DMS114 treated with DMSO at 0.1 percent for 48 hours (cell line): ENCODE results near the gene SLC5A12.

ENCODE experiments used
- DNase-seq: peaks from one replicate; lab custom pipeline; 2025; ENCODE audit not compliant: unreplicated experiment; lab: John Stamatoyannopoulos, UW

The SLC5A12 gene, protein sequence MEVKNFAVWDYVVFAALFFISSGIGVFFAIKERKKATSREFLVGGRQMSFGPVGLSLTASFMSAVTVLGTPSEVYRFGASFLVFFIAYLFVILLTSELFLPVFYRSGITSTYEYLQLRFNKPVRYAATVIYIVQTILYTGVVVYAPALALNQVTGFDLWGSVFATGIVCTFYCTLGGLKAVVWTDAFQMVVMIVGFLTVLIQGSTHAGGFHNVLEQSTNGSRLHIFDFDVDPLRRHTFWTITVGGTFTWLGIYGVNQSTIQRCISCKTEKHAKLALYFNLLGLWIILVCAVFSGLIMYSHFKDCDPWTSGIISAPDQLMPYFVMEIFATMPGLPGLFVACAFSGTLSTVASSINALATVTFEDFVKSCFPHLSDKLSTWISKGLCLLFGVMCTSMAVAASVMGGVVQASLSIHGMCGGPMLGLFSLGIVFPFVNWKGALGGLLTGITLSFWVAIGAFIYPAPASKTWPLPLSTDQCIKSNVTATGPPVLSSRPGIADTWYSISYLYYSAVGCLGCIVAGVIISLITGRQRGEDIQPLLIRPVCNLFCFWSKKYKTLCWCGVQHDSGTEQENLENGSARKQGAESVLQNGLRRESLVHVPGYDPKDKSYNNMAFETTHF

DNA sequence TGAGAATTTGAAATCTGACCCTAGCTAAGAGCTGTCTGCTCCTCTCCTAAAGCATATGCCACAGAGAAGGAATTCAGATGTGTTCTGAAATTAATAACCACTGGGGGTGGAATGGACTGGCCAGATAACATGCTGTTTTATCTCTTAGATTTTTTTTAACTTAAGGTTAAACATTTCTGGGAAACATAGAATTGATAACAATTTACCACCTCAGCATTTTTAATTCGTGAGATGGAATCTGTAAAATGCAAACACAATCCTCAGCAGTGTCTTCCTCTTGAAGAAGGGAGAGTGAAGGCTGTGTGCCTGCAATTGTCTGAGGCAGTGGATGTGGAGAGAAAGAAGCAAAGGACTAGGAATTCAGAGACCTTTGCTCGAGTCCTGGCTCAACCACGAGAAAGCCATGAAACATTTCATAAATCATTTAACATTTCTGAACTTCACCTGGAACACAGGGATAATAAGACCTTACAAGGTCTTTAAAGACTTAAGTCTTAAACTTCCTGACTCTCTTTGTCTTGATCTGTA lies at the start of gene SLC5A12:
SLC5A12 (minus strand) TSS at position 113 of the 528 bp plus-strand sequence. CDS start 346 bp downstream, outside the sequence.
- DNase-seq, result no peak

DNA sequence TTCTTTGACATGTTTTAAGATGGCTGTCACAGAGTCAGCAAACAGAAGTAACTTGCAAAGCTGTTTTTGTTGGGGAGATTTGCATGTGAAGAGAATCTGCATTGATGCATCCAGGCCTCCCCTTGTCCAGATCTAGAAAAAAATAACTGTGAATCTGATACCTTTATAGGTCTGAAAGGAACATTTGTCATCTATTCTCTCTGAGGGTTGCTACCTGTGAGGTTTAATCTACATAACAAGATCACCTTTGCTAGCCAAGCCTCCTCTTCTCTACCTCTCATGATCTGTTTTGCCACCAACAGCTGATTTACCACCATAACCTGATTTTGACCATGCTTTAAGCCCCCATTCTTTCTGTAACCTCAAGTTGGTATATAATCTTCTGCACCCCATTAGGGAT lies 47.2 kb upstream of the SLC5A12 start:
- no peak for DNase-seq

DNA sequence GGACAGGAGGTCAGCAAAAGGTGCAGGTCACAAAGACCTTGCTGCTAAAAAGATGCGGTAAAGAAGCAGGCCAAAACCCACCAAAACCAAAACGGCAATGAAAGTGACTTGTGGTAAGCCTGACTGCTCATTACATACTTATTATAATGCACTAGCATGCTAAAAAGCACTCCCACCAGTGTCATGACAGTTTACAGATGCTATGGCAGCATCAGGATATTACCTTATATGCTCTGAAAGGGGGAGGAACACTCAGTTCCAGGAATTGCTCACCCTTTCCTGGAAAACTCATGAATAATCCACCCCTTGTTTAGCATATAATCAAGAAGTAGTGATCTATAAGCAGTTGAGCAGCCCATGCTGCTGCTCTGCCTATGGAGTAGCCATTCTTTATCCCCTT lies 45.2 kb upstream of the SLC5A12 start:
- DNase-seq, result no peak

DNA sequence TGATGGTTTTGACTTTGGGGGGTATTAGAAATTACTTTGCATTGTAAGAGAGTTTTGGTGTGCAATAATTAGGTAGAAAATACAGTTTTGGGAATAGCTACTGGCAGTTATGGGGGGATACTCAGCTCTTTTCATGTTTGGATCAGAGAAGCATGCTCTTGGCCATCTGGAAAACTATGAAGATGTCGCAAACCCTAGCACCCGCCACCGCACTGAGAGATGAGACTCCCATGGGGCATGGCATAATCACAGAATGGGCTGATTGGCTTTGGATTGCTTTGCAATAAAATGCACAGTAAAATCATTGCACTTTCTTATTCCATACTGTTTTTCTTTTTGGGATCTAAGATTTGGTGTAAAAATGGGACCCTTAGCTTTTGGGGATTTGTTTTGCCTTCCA lies 43.5 kb upstream of the SLC5A12 start:
- no peak for DNase-seq

DNA sequence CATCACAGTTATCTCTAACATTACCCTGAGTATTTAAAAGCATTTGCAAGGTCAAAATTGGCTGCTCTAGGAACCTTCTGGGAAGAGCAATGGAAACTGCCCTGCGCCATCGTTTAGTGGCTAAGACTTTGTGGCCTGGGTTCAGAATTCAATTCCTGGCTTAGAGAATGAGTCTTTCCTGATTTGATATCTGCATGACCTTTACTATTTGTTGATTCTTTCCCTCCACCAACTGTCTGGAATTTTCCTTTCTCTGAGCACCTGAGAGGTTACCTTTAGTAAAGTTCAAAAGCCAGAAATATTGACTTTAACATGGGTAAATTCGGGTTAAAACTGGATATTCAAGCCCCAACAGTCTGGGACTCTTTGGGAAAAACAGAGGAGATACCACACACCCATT lies 43.0 kb upstream of the SLC5A12 start:
- no peak for DNase-seq

DNA sequence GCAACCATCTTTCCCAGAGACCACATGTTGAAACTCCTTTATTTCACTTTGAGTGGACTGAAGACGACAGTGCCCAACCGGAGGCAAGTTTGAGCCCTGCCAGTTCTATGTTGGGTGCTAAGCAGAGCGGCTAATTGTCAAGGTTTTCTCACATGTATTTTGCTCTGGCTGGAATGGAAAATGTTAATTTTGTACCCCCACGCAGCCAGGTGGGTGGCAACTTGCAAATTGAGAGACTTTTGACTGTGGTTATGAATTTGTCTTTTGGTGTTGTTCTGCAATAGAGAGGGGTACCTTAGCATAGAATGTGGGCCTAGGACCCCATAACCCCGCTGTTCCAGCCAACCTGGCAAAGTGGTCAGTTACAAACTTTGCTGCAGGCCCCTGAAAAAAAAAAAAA lies 42.5 kb upstream of the SLC5A12 start:
- DNase-seq, result no peak

DNA sequence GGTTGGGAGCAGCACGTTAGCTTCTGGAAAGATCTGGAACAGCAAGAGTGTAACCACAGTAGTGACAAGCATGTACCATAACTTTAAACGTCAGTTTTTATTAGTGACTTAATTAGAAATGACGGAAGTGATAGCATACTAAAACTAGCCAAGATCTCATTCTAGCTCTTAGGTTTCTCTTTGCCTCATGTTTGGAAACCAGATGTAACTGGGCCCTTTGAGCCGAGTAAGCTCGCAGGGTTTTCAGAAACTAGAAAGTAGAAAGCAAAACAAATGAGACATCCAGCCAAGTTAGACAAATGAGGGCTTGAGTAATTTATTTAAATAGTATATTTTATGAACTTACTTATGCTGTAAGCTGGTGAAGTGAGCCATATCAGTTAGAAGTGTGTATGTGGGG lies 40.2 kb upstream of the SLC5A12 start:
- DNase-seq, result no peak

DNA sequence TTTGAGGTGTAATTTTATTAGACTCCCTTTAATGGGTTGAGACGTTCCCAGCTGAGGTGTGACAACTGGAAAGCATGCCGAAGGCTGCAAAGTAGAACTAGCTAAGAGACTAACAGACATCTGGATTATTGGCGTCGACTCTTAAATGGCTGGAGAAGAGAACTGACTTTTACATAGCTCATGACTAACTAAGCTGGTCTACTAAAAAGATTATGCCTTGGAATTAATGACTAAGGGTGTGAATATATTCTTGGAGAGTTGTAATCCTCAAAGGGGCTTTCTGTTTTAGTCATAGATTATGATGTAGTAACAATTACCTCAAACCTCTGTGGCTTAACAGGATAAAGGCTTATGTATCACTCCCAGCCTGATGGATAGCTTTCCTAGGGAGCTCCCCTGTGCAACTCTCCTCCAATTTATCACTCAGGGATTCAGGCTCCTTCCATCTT lies 39.5 kb upstream of the SLC5A12 start:
- DNase-seq, result no peak

DNA sequence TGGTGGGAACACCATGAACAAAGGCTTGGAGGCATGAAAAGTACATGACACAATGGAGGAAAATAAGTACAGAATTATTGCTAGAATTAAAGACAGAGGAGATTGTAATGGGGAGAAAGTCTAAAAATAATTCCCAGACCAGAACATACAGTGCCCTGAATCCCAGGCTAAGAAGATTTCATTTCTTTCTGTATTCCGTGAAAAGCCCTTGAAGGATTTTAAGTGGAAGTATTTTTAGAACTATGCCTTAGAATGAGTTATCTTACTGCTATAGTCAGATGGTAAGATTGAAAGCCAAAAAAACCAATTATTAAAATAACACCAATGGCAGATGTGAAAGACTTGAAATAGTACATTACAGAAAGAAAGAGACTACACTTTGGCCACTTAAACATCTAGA lies 36.1 kb upstream of the SLC5A12 start:
- no peak for DNase-seq

DNA sequence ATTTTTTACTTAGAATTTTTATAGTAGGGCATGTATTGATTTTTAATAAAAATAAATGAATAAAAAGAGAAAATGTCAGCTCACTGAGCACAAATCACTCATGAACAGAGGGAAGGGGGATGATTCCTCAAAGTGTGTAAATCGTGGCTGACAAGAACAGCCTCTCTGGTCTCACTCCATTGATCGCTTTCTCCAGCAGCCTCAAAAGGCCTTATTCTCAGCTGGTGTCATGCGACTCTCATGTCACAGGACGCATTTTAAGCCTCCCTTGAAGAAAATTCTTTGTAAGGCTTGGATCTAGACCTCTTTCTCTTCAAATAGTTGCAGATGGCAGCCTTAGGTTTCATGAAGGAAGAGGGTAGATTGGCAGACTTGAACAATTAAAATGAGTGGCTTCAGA lies 33.9 kb upstream of the SLC5A12 start:
- no peak for DNase-seq

DNA sequence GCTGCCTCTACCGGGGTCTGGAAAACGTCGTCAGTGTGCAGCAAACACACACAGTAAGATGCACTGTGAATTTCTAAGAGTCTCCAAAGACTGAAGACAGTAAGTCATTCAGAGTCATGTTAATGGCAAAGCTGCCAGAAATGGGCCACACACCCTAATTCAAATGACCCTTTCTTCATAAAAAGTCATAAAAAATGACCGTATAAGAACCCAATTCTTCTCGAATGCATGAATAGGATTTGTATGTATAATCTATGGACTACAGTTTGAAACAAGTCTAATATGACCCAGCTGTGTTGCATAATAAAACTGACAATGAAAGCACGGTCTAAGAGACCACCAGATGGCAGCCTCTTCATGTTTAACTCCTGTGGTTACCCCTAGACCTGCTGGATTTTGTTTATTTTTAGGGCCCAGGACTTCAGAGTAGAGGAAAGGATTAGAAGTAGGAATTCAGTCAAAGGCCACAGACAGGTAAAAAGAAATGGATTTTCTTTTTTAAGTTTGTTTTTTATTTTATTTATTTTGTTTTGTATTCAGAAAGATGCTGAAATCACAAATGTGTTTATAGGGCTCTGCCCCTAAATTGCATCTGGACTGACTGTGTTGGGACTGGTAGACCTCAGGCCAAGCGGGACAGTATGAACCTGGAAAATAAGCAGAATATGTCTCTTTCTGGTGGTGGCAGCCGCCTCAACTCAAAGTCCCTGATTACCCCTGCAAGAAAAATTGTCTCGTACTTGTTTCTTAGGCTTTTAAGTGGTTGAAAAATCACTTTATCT lies 32.1 kb upstream of the SLC5A12 start:
- peak; percentile 40 for DNase-seq

DNA sequence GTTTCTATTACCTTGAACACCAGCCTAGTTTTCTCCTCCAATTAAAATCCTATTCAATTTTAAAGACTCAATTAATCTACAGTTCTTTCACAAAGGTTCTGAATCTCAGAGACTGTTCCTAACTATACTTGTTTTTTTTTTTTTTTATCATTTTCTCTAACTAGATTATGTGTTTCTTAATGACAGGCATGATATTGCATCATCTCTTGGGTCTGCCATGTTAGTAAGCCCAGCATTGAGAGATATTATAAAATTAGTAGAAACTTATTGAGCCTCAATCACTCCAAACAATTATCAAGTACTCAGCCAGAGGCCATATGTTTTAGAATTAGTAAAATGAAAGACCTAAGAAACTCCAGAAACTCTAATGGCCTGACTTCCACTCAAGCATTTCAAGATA lies 28.1 kb upstream of the SLC5A12 start:
- no peak for DNase-seq

DNA sequence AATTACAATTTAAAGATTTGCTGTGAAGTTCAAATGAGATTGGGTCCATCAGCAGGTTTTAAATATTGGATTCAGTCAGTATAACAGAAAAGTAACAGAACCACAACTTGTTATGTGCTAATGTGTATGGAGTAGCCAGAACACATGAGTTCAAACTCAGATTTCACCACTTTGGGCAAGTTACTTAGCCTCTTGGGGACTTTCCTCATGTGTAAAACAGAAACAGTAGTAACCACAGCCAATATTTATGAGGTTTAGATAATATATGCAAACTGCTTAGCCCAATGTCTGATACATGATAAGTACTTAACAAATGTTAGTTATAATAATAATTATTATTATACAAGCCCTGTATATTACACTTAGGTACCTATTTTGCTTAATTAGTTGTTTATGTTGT lies 21.8 kb upstream of the SLC5A12 start:
- no peak for DNase-seq

DNA sequence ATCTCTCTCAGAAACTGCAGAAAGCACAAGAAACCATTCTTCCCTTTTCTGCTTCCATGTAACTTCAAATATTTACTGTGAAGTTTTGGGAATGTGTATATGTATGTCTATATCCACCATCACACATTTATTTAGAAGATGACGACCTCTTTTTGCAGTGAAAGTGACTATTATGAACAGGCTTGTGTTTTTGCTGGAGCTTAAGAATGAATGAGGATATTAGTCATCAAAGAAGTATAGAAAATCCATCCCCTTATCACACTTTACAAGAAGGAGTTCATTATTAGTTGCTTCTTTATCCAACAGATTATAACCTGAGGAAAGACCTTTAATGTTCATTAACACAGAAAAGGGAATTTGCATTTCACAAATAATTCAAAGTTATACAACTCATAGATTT lies 21.1 kb upstream of the SLC5A12 start:
- DNase-seq, result no peak

DNA sequence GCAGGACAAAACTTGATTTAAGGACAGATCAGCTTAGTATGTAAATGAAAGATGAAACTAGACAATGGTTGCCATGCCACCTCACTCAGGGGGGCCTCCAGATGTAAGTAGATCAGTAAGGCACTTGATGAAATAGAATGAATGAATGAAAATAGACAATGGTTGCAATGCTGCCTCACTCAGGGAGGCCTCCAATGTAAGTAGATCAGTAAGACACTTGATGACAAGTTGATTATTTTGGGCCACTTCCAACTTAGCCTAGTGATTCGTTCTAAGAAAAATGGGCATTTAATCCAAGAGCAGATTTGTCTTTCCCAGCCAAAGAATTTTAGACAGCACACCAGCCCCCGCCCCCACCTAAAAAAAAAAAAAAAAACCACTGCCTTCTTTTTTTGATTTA lies 19.2 kb upstream of the SLC5A12 start:
- no peak for DNase-seq

DNA sequence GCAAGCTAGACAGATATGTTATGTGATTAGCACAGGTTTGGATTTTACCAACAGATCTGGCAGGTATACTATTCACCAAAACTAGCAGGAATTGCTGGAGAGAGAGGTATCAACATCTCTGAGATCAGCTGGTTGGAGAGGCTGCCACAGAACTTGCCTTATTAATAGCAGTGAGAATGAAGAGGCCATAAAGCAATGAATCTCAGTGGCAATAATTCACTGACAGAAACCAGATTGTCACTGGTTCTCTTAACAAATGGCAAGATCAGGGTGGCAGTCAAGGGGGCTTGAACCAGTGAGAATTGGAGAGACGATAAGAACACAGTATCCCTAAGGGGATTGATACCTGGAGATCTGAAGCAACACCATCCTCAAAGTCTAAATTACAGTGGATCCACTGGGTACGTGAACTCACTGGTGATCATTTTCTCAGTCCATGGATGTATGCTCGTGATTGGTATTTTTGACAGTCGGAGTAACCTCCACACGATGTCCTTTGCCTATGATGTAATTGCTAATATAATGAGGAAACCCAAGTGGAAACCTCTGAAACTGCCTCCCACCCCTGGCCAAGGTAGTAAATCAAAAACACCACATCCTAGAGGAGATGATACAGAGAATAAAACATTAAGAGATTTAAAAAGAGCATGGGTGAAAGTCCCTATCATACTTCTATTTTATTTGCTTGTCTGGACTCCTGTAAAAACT lies 17.7 kb upstream of the SLC5A12 start:
- no peak for DNase-seq

DNA sequence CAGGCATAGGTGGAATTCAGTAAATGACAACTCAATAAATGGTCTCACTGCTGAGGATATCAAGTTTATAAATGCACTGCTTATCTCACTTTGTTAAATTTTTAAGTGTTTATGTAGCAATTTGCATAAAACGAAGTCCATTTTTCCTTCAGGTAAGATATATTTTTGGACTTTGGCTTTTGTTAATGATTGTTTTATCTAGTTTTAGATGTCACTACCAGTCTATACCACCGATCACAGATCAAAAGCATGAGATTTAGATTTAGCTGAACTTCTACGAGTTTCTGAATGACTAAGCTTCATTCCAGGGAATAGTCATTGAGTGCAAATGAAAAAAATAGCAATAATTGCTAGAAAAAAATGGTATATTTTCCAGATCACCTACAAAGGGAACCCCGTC lies 12.8 kb upstream of the SLC5A12 start:
- no peak for DNase-seq

DNA sequence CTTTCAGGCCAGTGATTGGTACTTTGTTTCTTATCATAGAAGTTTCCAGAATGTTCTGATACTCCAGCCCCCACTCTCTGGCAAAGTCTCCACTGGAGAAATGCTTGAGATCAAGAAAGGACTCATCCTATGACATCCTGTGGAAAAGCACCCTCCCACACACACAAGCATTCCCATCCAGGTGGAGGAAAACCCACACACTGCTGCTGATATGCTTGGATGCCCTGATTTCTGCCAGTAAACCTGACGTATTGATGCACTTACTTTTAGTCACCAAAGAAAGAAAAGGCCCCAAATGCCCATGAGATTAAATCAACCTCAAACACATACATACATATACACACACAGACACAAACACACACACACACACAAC lies 9.2 kb upstream of the SLC5A12 start:
- no peak for DNase-seq

DNA sequence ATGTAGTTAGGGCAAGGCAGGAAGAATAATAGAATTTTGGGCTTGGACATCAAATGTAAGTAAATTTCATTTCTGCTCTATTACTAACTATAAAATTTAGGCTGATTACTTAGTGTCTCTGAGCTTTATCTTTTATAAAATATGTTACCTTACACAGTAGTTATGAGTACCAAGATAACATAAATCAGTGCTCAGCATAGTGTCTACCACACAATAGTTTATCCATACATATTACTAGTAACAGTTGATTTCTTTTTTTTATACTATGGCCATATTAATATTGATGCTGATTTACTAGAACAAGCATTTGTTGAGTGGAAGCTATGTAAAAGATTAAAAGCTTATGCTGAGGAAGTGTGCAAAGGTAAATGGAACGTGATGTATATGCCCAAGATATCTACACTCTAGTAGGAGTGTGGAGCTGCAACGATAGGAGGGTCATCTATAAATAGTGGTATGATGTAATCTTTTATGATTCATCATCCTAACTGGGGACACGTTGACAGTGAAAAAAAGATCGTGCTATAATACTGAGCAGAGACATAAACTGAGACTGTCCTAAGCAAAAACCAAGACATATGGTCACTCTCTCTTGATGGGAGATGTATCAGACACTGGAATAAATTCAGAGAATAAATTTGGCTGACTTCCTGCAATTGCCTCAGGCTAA lies 8.7 kb upstream of the SLC5A12 start:
- DNase-seq, result no peak

DNA sequence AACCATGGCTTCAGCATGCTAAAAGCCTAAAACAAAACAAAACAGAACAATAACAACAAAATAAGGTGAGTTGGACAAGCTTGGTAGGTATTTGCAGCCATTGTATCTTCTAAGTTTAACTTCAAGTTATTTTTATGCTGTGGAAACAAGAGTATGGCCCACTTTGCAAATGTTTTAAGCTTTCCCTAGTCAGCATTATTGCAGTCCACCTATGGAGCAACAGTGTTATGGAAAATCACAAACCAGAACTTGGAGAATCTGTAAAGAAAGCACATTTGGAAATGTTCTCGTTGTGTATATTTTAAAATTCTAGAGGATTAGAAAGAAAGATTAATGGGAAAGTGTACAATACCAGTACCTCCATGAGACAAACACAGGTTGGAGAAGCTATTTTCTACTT lies 7.4 kb upstream of the SLC5A12 start:
- DNase-seq, result no peak

DNA sequence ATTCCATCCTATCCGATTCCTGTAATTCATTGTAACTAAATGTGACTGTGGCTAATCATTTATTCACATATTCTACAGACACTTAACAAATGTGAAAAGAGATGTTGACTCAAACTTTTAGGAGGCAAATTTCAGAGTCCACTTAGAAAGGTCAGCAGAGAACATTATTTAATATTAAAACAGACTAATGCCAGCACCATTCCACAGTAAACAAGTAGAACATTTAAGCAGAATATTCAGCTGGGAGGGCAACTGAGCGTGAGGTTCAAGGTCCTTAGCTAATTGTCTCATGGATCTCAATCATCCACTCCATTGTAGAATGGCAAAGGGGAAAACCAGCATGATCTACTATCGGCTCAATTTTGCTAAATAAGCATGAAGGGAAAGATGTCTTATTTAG lies 5.1 kb upstream of the SLC5A12 start:
- DNase-seq, result no peak
